Endothelial cell (in vitro differentiated cells): ENCODE results near the gene COG5. TPM values are rescaled to one million over a fixed set of nuclear protein-coding genes. Genes with fewer than 3 reads are reported as not detected.

Source experiments
- DNase-seq: peaks from one replicate; pipeline ENCODE4 v3.0.0; 2021; ENCODE audit warnings: low spot score
- H3K27ac Mint-ChIP-seq: one replicate; pipeline ENCODE4 v1.8.0; 2021; ENCODE audit warnings: mixed read lengths, inconsistent platforms; ENCODE audit not compliant: unreplicated experiment
- H3K27me3 Mint-ChIP-seq: one replicate; pipeline ENCODE4 v1.8.0; 2021; ENCODE audit warnings: mild to moderate bottlenecking, moderate library complexity, mixed read lengths, inconsistent platforms; ENCODE audit not compliant: unreplicated experiment
- H3K36me3 Mint-ChIP-seq: one replicate; pipeline ENCODE4 v1.8.0; 2021; ENCODE audit warnings: mild to moderate bottlenecking, low read depth, mixed read lengths, inconsistent platforms; ENCODE audit not compliant: unreplicated experiment
- H3K4me1 Mint-ChIP-seq: one replicate; pipeline ENCODE4 v1.8.0; 2021; ENCODE audit warnings: mild to moderate bottlenecking, mixed read lengths, inconsistent platforms; ENCODE audit not compliant: unreplicated experiment
- H3K4me3 Mint-ChIP-seq: one replicate; pipeline ENCODE4 v1.8.0; 2021; ENCODE audit warnings: mild to moderate bottlenecking, mixed read lengths, inconsistent platforms; ENCODE audit not compliant: unreplicated experiment
- H3K9me3 Mint-ChIP-seq: one replicate; pipeline ENCODE4 v1.8.0; 2021; ENCODE audit warnings: mixed read lengths, inconsistent platforms; ENCODE audit not compliant: unreplicated experiment
- CTCF ChIP-seq: fragments of 200-600 bp; sonication (generic); IDR thresholded peaks from one replicate; pipeline ENCODE4 v1.5.0; 2021; ENCODE audit warnings: antibody characterized with exemption; ENCODE audit not compliant: unreplicated experiment
- total RNA-seq: library from RNA; stranded (reverse); fragmentation: NEBNext Ultra II Directional; extraction: Animal tissue kit (Norgen Biotek cat#: 25700); gene quantifications from one replicate; pipeline ENCODE4 v1.2.1, GENCODE V29; 2021; ENCODE audit not compliant: unreplicated experiment

COG5 gene
- total RNA-seq, 1 donor from 2014 or later, result 26.7 TPM

GRCh38 chr7:107439025-107439424 lies 124.7 kb downstream of the COG5 start:
- TF ChIP-seq CTCF, result no peak
- H3K9me3 Mint-ChIP-seq, result no peaks in the 10 kb centered on the region
- no peak overlapping the region for H3K4me3 Mint-ChIP-seq
- no peak for DNase-seq
- H3K27me3 Mint-ChIP-seq, result no peaks in the 10 kb centered on the region
- H3K27ac Mint-ChIP-seq, result peak overlapping the region; percentile 22
- H3K4me1 Mint-ChIP-seq, result peaks cover 2% of the 10 kb centered on the region
- H3K36me3 Mint-ChIP-seq, result no peaks in the 10 kb centered on the region

GRCh38 chr7:107435749-107436148 lies 128.0 kb downstream of the COG5 start:
- Mint-ChIP-seq H3K4me3 (no peak overlapping the region), H3K36me3 (no peaks in the 10 kb centered on the region), H3K4me1 (peaks cover 2% of the 10 kb centered on the region), H3K27me3 (no peaks in the 10 kb centered on the region), H3K9me3 (no peaks in the 10 kb centered on the region), H3K27ac (no peak overlapping the region)
- no peak for DNase-seq
- no peak for TF ChIP-seq CTCF

- no peak overlapping the region for H3K4me3 Mint-ChIP-seq
- no peaks in the 10 kb centered on the region for H3K9me3 Mint-ChIP-seq
- H3K27ac Mint-ChIP-seq, result no peak overlapping the region
- no peak for DNase-seq
- TF ChIP-seq CTCF, result no peak
- H3K27me3 Mint-ChIP-seq, result no peaks in the 10 kb centered on the region
- H3K4me1 Mint-ChIP-seq, result no peaks in the 10 kb centered on the region
- no peaks in the 10 kb centered on the region for H3K36me3 Mint-ChIP-seq
Observed at GRCh38 chr7:107432261-107432660, 131.5 kb downstream of the COG5 start.

GRCh38 chr7:107430057-107430456 lies 133.7 kb downstream of the COG5 start:
- no peak overlapping the region for H3K4me3 Mint-ChIP-seq
- no peaks in the 10 kb centered on the region for H3K27me3 Mint-ChIP-seq
- no peak for DNase-seq
- H3K4me1 Mint-ChIP-seq, result no peaks in the 10 kb centered on the region
- H3K9me3 Mint-ChIP-seq, result no peaks in the 10 kb centered on the region
- no peaks in the 10 kb centered on the region for H3K36me3 Mint-ChIP-seq
- no peak overlapping the region for H3K27ac Mint-ChIP-seq
- no peak for TF ChIP-seq CTCF

GRCh38 chr7:107428642-107429041 lies 135.1 kb downstream of the COG5 start:
- Mint-ChIP-seq H3K4me1 (no peaks in the 10 kb centered on the region), H3K27me3 (no peaks in the 10 kb centered on the region), H3K27ac (no peak overlapping the region), H3K9me3 (no peaks in the 10 kb centered on the region), H3K36me3 (no peaks in the 10 kb centered on the region), H3K4me3 (no peak overlapping the region)
- no peak for DNase-seq
- TF ChIP-seq CTCF, result no peak
